SK-N-MC (cell line): Measurements from ENCODE around the gene OR10A5.
"Not testable (repeated sequence)": the region's sequence is repeated elsewhere in the genome, so short reads cannot be mapped to it uniquely, and the experiment has no call there.

Source experiments
- DNase-seq: peaks from one replicate; pipeline ENCODE4 v3.0.0-alpha.2; 2011; ENCODE audit warnings: low read depth, low spot score
- H3K27ac ChIP-seq: fragments of 200-600 bp; sonication (generic); 2 replicates; pipeline ENCODE4 v1.5.1; 2016; ENCODE audit warnings: mixed run types
- H3K36me3 ChIP-seq: fragments of 200-600 bp; sonication (generic); 2 replicates; pipeline ENCODE4 v1.6.1; 2017; ENCODE audit warnings: antibody characterized with exemption, low read length, mixed read lengths; ENCODE audit not compliant: insufficient read depth
- H3K4me3 ChIP-seq: fragments of 200-600 bp; sonication (generic); 2 replicates; pipeline ENCODE4 v1.5.1; 2016
- H3K9ac ChIP-seq: fragments of 200-600 bp; sonication (generic); 2 replicates; pipeline ENCODE4 v1.8.0; 2017; ENCODE audit warnings: mixed run types, mixed read lengths; ENCODE audit not compliant: insufficient read length
- H3K9me3 ChIP-seq: fragments of 200-600 bp; sonication (generic); 2 replicates; pipeline ENCODE4 v1.6.1; 2017; ENCODE audit warnings: low read depth, mild to moderate bottlenecking, antibody characterized with exemption, low read length, moderate library complexity, mixed read lengths
- EZH2 ChIP-seq: fragments of 200-600 bp; sonication (generic); IDR thresholded peaks from one replicate; pipeline ENCODE4 v1.6.1; 2017; ENCODE audit warnings: antibody characterized with exemption
- FOXP2 ChIP-seq: optimal IDR thresholded peaks from 2 replicates; pipeline ENCODE3; 2011; ENCODE audit warnings: mild to moderate bottlenecking, moderate library complexity; ENCODE audit not compliant: insufficient read depth; ENCODE audit errors: extremely low read length, control extremely low read depth
- POLR2AphosphoS5 ChIP-seq: IDR thresholded peaks from 2 replicates; pipeline ENCODE4 v1.6.1; 2012; ENCODE audit warnings: mild to moderate bottlenecking, low read depth, low read length, borderline replicate concordance

Gene OR10A5

GRCh38 chr11:6825231-6825744 is 20.2 kb upstream of the OR10A5 start:
- no peak for DNase-seq
- no peaks in the 10 kb centered on the region for H3K9me3 ChIP-seq
- H3K9ac ChIP-seq: no peak overlapping the region
- H3K36me3 ChIP-seq: no peaks in the 10 kb centered on the region
- no peak overlapping the region for H3K4me3 ChIP-seq
- H3K27ac ChIP-seq: no peak overlapping the region
- TF ChIP-seq FOXP2 (no peak), POLR2AphosphoS5 (no peak), EZH2 (no peak)

DNA sequence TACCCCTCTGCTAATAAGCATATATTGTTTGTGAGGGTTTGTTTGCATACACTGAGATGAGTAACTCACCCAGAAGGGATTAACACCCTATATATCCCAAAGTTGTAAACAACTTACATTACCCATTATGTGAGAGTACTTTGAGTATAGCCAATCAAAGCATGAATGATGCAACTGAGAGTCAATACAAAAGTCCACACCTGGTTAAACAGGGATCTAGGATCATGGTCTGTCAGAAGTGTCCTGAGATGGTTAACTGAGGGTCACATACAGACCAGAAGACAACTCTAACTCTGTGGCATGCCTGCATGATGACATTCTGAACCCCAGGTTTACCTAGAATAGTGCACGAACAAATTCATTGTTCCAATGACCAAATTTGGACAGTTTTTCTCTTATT is 17.4 kb upstream of the OR10A5 start:
- H3K4me3 ChIP-seq: no peak overlapping the region
- H3K27ac ChIP-seq: no peak overlapping the region
- no peaks in the 10 kb centered on the region for H3K36me3 ChIP-seq
- no peak for DNase-seq
- H3K9me3 ChIP-seq: no peaks in the 10 kb centered on the region
- TF ChIP-seq EZH2: no peak
- no peak for TF ChIP-seq FOXP2
- TF ChIP-seq POLR2AphosphoS5: no peak
- no peak overlapping the region for H3K9ac ChIP-seq

DNA sequence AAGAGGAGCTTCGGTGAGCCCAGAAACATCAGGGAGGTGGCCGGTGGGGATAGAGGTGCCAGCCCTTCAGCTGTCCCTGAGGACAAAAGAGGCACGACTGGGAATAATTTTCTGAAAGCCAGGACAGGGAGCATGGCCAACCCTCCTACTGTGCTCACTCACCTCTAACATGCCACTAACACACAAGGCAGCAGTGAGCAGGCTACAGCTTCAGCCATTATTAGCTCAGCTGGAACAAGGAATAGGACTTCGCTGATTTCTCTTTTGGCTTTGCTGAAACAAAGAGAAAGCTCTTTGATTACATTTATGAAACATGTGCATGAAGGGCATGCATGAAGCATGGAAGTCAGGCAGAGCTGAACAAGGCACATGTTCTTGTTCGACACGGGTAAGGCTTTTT is 12.1 kb upstream of the OR10A5 start:
- Histone ChIP-seq H3K36me3 (no peaks in the 10 kb centered on the region), H3K4me3 (no peak overlapping the region), H3K9ac (no peak overlapping the region), H3K9me3 (no peaks in the 10 kb centered on the region), H3K27ac (no peak overlapping the region)
- no peak for DNase-seq
- TF ChIP-seq POLR2AphosphoS5 (no peak), EZH2 (no peak), FOXP2 (no peak)

GRCh38 chr11:6834021-6834420 is 11.5 kb upstream of the OR10A5 start:
- DNase-seq: no peak
- Histone ChIP-seq H3K9me3 (no peaks in the 10 kb centered on the region), H3K9ac (no peak overlapping the region), H3K4me3 (no peak overlapping the region), H3K27ac (no peak overlapping the region), H3K36me3 (no peaks in the 10 kb centered on the region)
- no peak for TF ChIP-seq POLR2AphosphoS5
- TF ChIP-seq FOXP2: no peak
- no peak for TF ChIP-seq EZH2

DNA sequence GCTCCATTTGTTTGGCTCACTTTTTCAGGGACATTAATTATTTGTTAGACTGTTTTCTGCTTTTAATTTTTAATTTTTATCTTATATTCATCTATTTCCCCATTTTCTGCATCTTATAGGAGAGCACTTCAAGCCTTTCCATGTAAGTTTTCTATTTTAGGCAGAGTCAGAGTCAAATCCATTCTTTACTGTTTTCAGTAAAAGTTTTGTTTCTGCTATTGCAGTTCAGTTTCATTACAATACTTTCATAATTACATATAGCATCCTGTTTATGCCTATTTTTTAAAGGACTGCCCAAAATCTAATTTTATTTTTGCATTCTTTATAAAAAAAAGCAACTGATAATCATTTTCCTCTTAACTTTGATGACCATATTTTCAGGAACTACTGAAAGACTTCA is 3.8 kb upstream of the OR10A5 start:
- no peak overlapping the region for H3K27ac ChIP-seq
- DNase-seq: no peak
- H3K4me3 ChIP-seq: no peak overlapping the region
- H3K9me3 ChIP-seq: no peaks in the 10 kb centered on the region
- TF ChIP-seq POLR2AphosphoS5: no peak
- no peak for TF ChIP-seq FOXP2
- TF ChIP-seq EZH2: no peak
- H3K9ac ChIP-seq: no peak overlapping the region
- H3K36me3 ChIP-seq: no peaks in the 10 kb centered on the region

DNA sequence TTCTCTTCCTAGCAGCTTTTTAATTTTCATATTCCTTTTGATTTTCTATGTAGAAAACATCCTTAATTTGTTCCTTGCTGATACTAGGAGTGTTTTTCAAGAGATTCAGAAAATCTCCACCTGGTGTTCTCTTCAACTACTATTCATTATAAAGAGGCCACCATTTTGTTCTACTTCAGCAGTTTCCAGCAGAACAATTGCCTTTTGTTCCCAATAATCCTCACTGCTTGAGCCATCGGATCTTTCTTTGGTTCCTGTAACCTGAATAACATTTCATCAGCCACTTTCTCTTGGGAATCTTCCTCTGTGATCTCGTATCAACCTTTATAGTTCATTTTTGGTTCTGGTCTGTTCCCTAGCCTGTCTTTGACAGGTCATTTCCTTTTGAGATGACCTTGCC is 1.8 kb upstream of the OR10A5 start:
- TF ChIP-seq FOXP2 (no peak), EZH2 (no peak), POLR2AphosphoS5 (no peak)

DNA sequence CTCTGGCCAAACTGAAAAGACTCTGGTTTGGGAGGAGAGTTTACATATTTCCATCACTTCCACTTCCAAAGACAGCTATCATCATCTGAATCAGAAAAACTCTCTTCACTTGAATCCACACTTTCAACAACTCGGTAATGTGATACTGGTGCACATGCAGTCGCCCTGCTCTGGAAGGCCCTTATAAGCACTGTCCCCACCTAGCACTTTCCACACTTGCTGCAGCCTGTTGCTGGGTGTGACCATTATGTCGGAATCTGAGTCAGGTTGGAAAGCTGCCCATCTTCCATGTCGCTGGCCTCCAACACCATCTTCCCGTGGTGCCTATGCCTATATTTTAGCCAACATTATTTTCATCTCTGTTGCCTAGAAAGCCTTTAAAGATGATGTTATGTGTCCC is 1.1 kb upstream of the OR10A5 start:
- H3K36me3 ChIP-seq: no peaks in the 10 kb centered on the region
- H3K9me3 ChIP-seq: no peaks in the 10 kb centered on the region
- no peak overlapping the region for H3K4me3 ChIP-seq
- TF ChIP-seq POLR2AphosphoS5 (no peak), FOXP2 (no peak), EZH2 (no peak)
- H3K27ac ChIP-seq: no peak overlapping the region
- H3K9ac ChIP-seq: no peak overlapping the region
- DNase-seq: no peak

More for the DNA sequence above, 1.8 kb upstream of the OR10A5 start:
- Histone ChIP-seq H3K4me3 (no peak overlapping the region), H3K9ac (no peak overlapping the region), H3K36me3 (no peaks in the 10 kb centered on the region), H3K9me3 (no peaks in the 10 kb centered on the region), H3K27ac (no peak overlapping the region)
- no peak for DNase-seq

DNA sequence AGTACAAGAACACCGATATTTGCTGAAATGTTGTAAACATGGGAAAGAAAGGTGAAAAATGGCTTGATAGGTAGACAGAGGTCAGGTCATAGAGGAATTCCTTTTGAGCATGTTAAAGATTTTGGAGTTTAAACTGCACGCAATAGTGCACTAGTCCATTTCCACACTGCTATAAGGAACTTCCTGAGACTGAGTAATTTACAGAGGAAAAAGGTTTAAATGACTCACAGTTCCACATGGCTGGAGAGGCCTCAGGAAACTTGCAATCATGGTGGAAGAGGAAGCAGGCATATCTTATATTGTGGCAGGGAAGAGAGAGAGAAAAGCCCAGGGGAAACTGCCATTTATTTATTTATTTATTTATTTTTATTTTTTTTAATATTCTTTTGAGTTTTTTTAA is 5.0 kb downstream of the OR10A5 start:
- no peaks in the 10 kb centered on the region for H3K9me3 ChIP-seq
- no peak overlapping the region for H3K4me3 ChIP-seq
- H3K9ac ChIP-seq: no peak overlapping the region
- TF ChIP-seq POLR2AphosphoS5 (no peak), FOXP2 (no peak), EZH2 (no peak)
- H3K36me3 ChIP-seq: no peaks in the 10 kb centered on the region
- H3K27ac ChIP-seq: no peak overlapping the region
- no peak for DNase-seq

DNA sequence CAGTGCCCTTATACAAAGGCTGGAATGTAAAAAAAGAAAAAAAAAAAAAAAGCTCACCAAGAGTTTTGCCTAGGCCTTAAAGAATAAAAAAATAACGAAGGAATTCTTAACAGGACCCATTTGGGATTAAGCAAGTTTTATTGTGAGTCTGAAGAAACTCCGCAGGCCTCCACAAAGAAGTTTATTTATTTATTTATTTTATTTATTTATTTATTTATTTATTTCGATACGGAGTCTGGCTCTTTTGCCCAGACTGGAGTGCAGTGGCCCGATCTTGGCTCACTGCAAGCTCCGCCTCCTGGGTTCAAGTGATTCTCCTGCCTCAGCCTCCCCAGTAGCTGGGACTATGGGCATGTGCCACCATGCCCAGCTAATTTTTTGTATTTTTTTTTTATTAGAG is 9.3 kb downstream of the OR10A5 start:
- not testable (repeated sequence) for H3K9ac ChIP-seq, H3K9me3 ChIP-seq

GRCh38 chr11:6855971-6856541 is 10.6 kb downstream of the OR10A5 start:
- H3K36me3 ChIP-seq: no peaks in the 10 kb centered on the region
- TF ChIP-seq FOXP2 (no peak), POLR2AphosphoS5 (no peak), EZH2 (no peak)
- no peak overlapping the region for H3K27ac ChIP-seq
- H3K9ac ChIP-seq: no peak overlapping the region
- H3K9me3 ChIP-seq: no peaks in the 10 kb centered on the region
- no peak for DNase-seq
- no peak overlapping the region for H3K4me3 ChIP-seq

More for the DNA sequence above, 9.3 kb downstream of the OR10A5 start:
- H3K4me3 ChIP-seq, H3K36me3 ChIP-seq, DNase-seq, H3K27ac ChIP-seq: not testable (repeated sequence)
